Suprapubic skin (tissue), 4 donors: ENCODE data around the gene GSTM1.

Experiments used
- EP300 ChIP-seq: sonication (generic); formaldehyde crosslinking; IDR thresholded peaks from one replicate; pipeline ENCODE4 v1.6.1; 2017; ENCODE audit warnings: antibody characterized with exemption
- POLR2A ChIP-seq, 2 donors: fragments of 450-650 bp; IDR thresholded peaks; one replicate each; pipeline ENCODE4 v1.6.1; 2017; ENCODE audit warnings: antibody characterized with exemption in 2 of 2, mild to moderate bottlenecking in 2 of 2, moderate library complexity in 2 of 2
- POLR2AphosphoS5 ChIP-seq, 3 donors: sonication (generic); formaldehyde crosslinking; IDR thresholded peaks; one replicate each; pipeline ENCODE4 v1.6.1; 2017; ENCODE audit warnings: antibody characterized with exemption in 3 of 3
- TF ChIP-seq, protein P1 (sequence below), 2 donors: fragments of 200-600 bp in 1 of 2; fragments of 450-650 bp in 1 of 2; sonication (generic) in 1 of 2; IDR thresholded peaks; one replicate each; pipeline ENCODE4 v1.5.1; 2016 to 2019; ENCODE audit warnings: antibody characterized with exemption in 2 of 2, mild to moderate bottlenecking in 1 of 2, moderate library complexity in 1 of 2

DNA sequence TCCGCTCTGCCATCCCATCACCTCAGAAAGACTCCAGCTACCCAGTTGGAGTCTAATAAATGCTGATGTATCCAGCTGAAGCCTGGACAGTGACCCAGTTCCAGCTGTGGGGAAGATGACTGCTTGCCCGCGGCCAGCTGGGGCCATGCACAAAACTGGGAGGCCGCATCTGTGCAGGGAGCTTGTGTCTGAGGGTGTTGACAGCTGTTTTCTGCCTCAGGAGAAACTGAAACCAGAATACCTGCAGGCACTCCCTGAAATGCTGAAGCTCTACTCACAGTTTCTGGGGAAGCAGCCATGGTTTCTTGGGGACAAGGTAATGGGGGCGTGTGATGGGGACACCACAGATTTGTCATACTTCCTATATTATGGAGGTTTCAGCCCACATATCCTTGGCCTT is 16.6 kb upstream of the GSTM1 start:
- TF ChIP-seq, protein P1, sequence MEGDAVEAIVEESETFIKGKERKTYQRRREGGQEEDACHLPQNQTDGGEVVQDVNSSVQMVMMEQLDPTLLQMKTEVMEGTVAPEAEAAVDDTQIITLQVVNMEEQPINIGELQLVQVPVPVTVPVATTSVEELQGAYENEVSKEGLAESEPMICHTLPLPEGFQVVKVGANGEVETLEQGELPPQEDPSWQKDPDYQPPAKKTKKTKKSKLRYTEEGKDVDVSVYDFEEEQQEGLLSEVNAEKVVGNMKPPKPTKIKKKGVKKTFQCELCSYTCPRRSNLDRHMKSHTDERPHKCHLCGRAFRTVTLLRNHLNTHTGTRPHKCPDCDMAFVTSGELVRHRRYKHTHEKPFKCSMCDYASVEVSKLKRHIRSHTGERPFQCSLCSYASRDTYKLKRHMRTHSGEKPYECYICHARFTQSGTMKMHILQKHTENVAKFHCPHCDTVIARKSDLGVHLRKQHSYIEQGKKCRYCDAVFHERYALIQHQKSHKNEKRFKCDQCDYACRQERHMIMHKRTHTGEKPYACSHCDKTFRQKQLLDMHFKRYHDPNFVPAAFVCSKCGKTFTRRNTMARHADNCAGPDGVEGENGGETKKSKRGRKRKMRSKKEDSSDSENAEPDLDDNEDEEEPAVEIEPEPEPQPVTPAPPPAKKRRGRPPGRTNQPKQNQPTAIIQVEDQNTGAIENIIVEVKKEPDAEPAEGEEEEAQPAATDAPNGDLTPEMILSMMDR (IDR thresholded peaks at IDR 0.05) = no peak
- TF ChIP-seq EP300 = no peak
- no peak for TF ChIP-seq POLR2A (IDR thresholded peaks at IDR 0.05)
- TF ChIP-seq POLR2AphosphoS5 (IDR thresholded peaks at IDR 0.05) = no peak
